ENCODE data around the gene ZDHHC11B.
"Not testable (repeated sequence)": the region's sequence is repeated elsewhere in the genome, so short reads cannot be mapped to it uniquely, and the experiment has no call there.

The ZDHHC11B gene

GRCh38 chr5:714215-715118 is 70.1 kb downstream of the ZDHHC11B start:
- not testable (repeated sequence) for DNase-seq

- DNase-seq: not testable (repeated sequence)
These were observed 70.8 kb downstream of the ZDHHC11B start for GRCh38 chr5:713686-714085.

- not testable (repeated sequence) for DNase-seq
These were observed 75.5 kb downstream of the ZDHHC11B start for GRCh38 chr5:708848-709517.

GRCh38 chr5:708374-708773 is 76.2 kb downstream of the ZDHHC11B start:
- DNase-seq: not testable (repeated sequence)

- not testable (repeated sequence) for DNase-seq
These were observed 78.4 kb downstream of the ZDHHC11B start for GRCh38 chr5:706127-706526.

GRCh38 chr5:696753-697702 is 87.5 kb downstream of the ZDHHC11B start:
- DNase-seq: not testable (repeated sequence)

- not testable (repeated sequence) for DNase-seq
These were observed 88.3 kb downstream of the ZDHHC11B start for GRCh38 chr5:696191-696590.

GRCh38 chr5:695475-695874 is 89.1 kb downstream of the ZDHHC11B start:
- DNase-seq: not testable (repeated sequence)

GRCh38 chr5:694042-694431 is 90.5 kb downstream of the ZDHHC11B start:
- not testable (repeated sequence) for DNase-seq

GRCh38 chr5:693271-694041 is 91.1 kb downstream of the ZDHHC11B start, which contains the start of gene TPPP:
TSS of gene TPPP (minus strand) at chr5:693352. CDS start at chr5:678060, 15,292 bp downstream.
- DNase-seq: peak; percentile 43

- not testable (repeated sequence) for DNase-seq
These were observed 91.9 kb downstream of the ZDHHC11B start for GRCh38 chr5:692529-693041.

GRCh38 chr5:691817-692528 is 92.6 kb downstream of the ZDHHC11B start:
- DNase-seq: no peak

GRCh38 chr5:691049-691448 is 93.5 kb downstream of the ZDHHC11B start:
- not testable (repeated sequence) for DNase-seq

- not testable (repeated sequence) for DNase-seq
These were observed 94.2 kb downstream of the ZDHHC11B start for GRCh38 chr5:690293-690692.

- DNase-seq: not testable (repeated sequence)
These were observed 96.0 kb downstream of the ZDHHC11B start for GRCh38 chr5:688348-689010.

- DNase-seq: not testable (repeated sequence)
These were observed 97.6 kb downstream of the ZDHHC11B start for GRCh38 chr5:686936-687335.

GRCh38 chr5:686172-686523 is 98.4 kb downstream of the ZDHHC11B start:
- not testable (repeated sequence) for DNase-seq

GRCh38 chr5:685262-686171 is 99.0 kb downstream of the ZDHHC11B start:
- no peak for DNase-seq

- no peak for DNase-seq
These were observed 99.7 kb downstream of the ZDHHC11B start for GRCh38 chr5:684751-685216.

All from fibroblast of skin of scalp (primary cell).